Upper lobe of left lung (tissue), 6 donors: ENCODE results near the gene KDSR. TPM values are rescaled to one million over a fixed set of nuclear protein-coding genes. Genes with fewer than 3 reads are reported as not detected.

Experiments
- ATAC-seq, 2 donors: fragments of 200-7000 bp; cut with Tn5 transposase; one replicate each; pipeline ENCODE4 v1.9.1; 2022; ENCODE audit warnings: mild to moderate bottlenecking in 2 of 2, moderate library complexity in 2 of 2; ENCODE audit not compliant: low FRiP score in 2 of 2
- DNase-seq, 2 donors: peaks; one replicate each; pipeline ENCODE4 v3.0.0-alpha.2; 2019 to 2020
- H3K27ac ChIP-seq, 4 donors: fragments of 200-600 bp; sonication (generic); one replicate each; pipeline ENCODE4 v1.5.1; 2016 to 2019
- H3K27me3 ChIP-seq, 4 donors: fragments of 200-600 bp; sonication (generic); one replicate each; pipeline ENCODE4 v1.5.1; 2017 to 2019
- H3K36me3 ChIP-seq, 4 donors: fragments of 200-600 bp; sonication (generic); one replicate each; pipeline ENCODE4 v1.5.1; 2016 to 2019
- H3K4me1 ChIP-seq, 4 donors: fragments of 200-600 bp; sonication (generic); one replicate each; pipeline ENCODE4 v1.5.1; 2018 to 2019
- H3K4me3 ChIP-seq, 4 donors: fragments of 200-600 bp; sonication (generic); one replicate each; pipeline ENCODE4 v1.5.1; 2017 to 2019; ENCODE audit warnings: mild to moderate bottlenecking in 2 of 4, moderate library complexity in 1 of 4
- H3K9me3 ChIP-seq, 4 donors: fragments of 200-600 bp; sonication (generic); one replicate each; pipeline ENCODE4 v1.5.1; 2018 to 2019
- EP300 ChIP-seq, 4 donors: sonication (generic); formaldehyde crosslinking; IDR thresholded peaks; one replicate each; pipeline ENCODE4 v1.5.1; 2017; ENCODE audit warnings: antibody characterized with exemption in 4 of 4, control low read depth in 2 of 4
- POLR2A ChIP-seq, 4 donors: fragments of 450-650 bp; IDR thresholded peaks; one replicate each; pipeline ENCODE4 v1.5.1; 2016 to 2017; ENCODE audit warnings: antibody characterized with exemption in 4 of 4, mild to moderate bottlenecking in 2 of 4
- POLR2AphosphoS5 ChIP-seq, 2 donors: sonication (generic); formaldehyde crosslinking; IDR thresholded peaks; one replicate each; pipeline ENCODE4 v1.5.1; 2017; ENCODE audit warnings: antibody characterized with exemption in 2 of 2
- WGBS, 2 donors: methylation state at CpG; one replicate each; pipeline ENCODE4 v1.1.5; 2017 to 2018; 5-methylcytosine and 5-hydroxymethylcytosine counted together
- total RNA-seq, 6 donors: library from RNA; depleted of rRNA in 4 of 6; stranded (reverse); fragments of >200 nt in 4 of 6; gene quantifications; one replicate each; pipeline versions ENCODE4 v1.1.0 to v1.2.1, GENCODE V29; 2016 to 2021
- TF ChIP-seq, protein P1 (sequence below), 6 experiments: fragments of 450-650 bp in 4 of 6; fragments of 200-600 bp in 2 of 6; sonication (generic) in 2 of 6; IDR thresholded peaks; one replicate each; pipeline ENCODE4 v1.5.1; 2016 to 2019; ENCODE audit warnings: antibody characterized with exemption in 6 of 6
- donor health status: DM: no; HTN: no; CAD: no; lungs with moderate emphysema.
- donor health status: DM: no; HTN: yes; CAD: no; lungs with severe emphysema.

Gene KDSR
- total RNA-seq, 6 donors from 2014 or later: 26.2 to 68.8 (median 45.2) TPM

DNA sequence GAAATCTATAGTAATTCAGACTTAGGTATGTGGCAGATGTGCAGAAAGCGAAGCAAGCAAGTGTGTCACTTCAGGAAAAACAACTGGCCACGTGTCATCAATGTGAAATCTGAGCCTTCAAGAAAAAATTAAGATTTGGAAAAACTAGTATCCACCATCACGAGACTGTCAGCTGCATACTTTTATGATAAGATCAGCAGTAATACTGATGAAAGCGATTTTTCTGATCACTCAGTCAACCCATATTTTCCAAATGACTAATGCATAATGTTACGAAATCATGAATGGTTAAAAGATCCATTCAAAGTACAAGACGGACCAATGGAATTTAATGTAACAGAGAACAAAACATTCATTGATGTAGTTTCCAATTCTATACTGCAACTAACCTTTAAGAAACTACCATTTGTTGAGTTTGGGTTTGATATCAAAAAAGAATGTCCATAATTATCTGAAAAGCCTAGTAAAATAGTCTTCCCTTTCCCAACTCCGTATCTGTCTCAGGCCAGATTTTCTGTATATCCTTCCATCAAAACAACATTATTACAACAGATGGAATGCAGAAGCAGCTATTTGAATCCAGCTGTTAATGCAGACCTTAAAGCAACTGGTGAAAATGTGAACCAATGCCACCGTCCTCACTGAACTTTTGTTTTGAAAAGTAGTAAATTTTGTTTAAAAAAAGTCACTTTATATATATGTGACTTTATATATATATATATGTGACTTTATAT lies 30.5 kb downstream of the KDSR start:
- ATAC-seq: peak in 1 of 2 donors; percentile 81

DNA sequence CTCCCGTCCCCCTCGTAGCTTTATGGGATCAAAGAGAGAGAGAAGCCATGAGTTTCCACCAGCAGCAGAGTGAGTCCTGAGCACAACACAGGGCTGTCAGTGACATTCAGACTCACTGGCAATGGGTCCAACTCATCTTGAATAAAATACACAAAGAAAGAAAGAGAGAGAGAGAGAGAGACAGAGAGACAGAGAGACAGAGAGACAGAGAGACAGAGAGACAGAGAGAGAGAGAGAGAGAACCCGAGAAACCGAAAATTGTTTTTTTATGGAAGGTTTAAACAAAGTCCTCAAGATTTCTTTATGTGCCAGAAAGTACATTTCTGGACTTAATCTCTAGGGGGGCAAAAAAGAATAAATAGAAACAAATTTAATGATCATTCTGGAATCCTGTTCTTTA lies 35.9 kb downstream of the KDSR start:
- Histone ChIP-seq H3K27me3 (no peaks in the 10 kb centered on the region), H3K4me1 (no peaks in the 10 kb centered on the region), H3K27ac (no peak overlapping the region), H3K36me3 (peaks cover 7 to 58% (median 37%) of the 10 kb centered on the region in 4 donors), H3K9me3 (no peaks in the 10 kb centered on the region), H3K4me3 (no peak overlapping the region)
- TF ChIP-seq, protein P1, sequence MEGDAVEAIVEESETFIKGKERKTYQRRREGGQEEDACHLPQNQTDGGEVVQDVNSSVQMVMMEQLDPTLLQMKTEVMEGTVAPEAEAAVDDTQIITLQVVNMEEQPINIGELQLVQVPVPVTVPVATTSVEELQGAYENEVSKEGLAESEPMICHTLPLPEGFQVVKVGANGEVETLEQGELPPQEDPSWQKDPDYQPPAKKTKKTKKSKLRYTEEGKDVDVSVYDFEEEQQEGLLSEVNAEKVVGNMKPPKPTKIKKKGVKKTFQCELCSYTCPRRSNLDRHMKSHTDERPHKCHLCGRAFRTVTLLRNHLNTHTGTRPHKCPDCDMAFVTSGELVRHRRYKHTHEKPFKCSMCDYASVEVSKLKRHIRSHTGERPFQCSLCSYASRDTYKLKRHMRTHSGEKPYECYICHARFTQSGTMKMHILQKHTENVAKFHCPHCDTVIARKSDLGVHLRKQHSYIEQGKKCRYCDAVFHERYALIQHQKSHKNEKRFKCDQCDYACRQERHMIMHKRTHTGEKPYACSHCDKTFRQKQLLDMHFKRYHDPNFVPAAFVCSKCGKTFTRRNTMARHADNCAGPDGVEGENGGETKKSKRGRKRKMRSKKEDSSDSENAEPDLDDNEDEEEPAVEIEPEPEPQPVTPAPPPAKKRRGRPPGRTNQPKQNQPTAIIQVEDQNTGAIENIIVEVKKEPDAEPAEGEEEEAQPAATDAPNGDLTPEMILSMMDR (IDR thresholded peaks at IDR 0.05): no peak
- TF ChIP-seq POLR2AphosphoS5 (IDR thresholded peaks at IDR 0.05) (no peak), POLR2A (IDR thresholded peaks at IDR 0.05) (no peak), EP300 (IDR thresholded peaks at IDR 0.05) (no peak)
- ATAC-seq (no peak), DNase-seq (no peak)
- 91 to 98% methylated on average over 4 of the region's 4 CpGs for WGBS, 2 donors

More for the DNA sequence above, 30.5 kb downstream of the KDSR start:
- H3K36me3 ChIP-seq: peaks cover 4 to 88% (median 38%) of the 10 kb centered on the region in 4 donors
- H3K27me3 ChIP-seq: no peaks in the 10 kb centered on the region
- no peak for DNase-seq
- WGBS, 2 donors: 67 to 71% methylated on average over 8 of the region's 8 CpGs
- H3K4me1 ChIP-seq: no peaks in the 10 kb centered on the region
- H3K4me3 ChIP-seq: no peak overlapping the region
- H3K27ac ChIP-seq: peak overlapping the region in 2 of 4 donors; percentile 27 to 50
- no peaks in the 10 kb centered on the region for H3K9me3 ChIP-seq
- TF ChIP-seq POLR2AphosphoS5 (IDR thresholded peaks at IDR 0.05) (no peak), POLR2A (IDR thresholded peaks at IDR 0.05) (no peak), EP300 (IDR thresholded peaks at IDR 0.05) (peak in 1 of 4 donors; percentile 2)
- TF ChIP-seq, protein P1 (IDR thresholded peaks at IDR 0.05): no peak

DNA sequence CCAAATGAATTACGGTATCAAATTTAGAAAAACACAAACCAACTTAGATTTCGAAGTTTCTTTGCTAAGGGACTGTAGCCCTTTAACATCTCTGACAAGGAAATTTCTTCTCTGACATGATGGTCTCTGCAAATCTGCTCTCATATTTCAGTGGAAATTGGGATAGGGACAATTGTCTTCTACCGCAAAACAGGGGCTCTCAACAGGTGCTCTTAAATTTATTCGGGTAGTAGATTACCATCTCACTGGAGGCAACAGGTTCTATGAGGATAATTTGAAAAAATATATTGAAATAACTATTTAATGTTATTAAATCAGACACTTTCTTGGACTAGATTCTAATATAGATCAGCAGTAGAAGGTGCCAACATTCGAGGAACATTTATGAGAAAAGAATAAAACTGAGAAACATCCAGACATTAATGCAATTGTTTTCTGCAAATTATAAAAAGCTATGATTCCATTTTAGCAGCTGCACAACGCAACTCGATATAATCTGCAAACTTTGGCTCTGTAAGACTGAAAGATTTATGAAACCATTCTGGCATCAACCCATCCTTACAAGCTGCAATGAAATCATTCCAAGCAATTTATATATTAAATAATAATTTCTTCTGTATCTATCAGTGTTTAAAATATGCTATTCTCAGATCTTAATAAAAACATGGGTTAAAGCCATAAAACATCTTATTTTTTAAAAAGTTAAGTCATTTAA lies 37.4 kb downstream of the KDSR start:
- no peaks in the 10 kb centered on the region for H3K4me1 ChIP-seq
- no peaks in the 10 kb centered on the region for H3K27me3 ChIP-seq
- H3K9me3 ChIP-seq: no peaks in the 10 kb centered on the region
- no peak for TF ChIP-seq POLR2A (IDR thresholded peaks at IDR 0.05)
- TF ChIP-seq, protein P1 (IDR thresholded peaks at IDR 0.05): no peak
- no peak for TF ChIP-seq POLR2AphosphoS5 (IDR thresholded peaks at IDR 0.05)
- no peak for TF ChIP-seq EP300 (IDR thresholded peaks at IDR 0.05)
- no peak overlapping the region for H3K27ac ChIP-seq
- WGBS, 2 donors: 85 to 89% methylated on average over 7 of the region's 7 CpGs
- ATAC-seq: no peak
- H3K36me3 ChIP-seq: peaks cover 7 to 43% (median 28%) of the 10 kb centered on the region in 4 donors
- H3K4me3 ChIP-seq: no peak overlapping the region
- no peak for DNase-seq

DNA sequence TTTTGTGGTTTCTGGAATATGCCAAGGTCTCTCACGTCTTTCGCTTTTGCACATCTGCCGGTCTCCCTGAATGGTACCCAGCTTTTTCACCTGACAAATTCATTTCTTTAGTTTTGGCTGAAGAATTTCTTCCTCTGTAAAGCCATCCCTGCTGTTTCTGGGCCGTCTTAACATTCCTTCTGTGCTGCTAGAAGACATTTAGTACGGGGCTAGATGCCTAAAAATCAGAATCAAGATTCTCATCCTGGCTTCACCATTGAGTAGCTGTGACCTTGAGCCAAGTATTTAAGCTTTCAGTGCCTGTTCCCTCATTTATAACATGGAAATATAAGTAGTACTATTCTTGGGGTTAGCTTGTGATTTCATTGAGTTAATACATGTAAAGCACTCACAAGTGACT lies 41.0 kb downstream of the KDSR start:
- TF ChIP-seq POLR2A (IDR thresholded peaks at IDR 0.05) (no peak), POLR2AphosphoS5 (IDR thresholded peaks at IDR 0.05) (no peak), EP300 (IDR thresholded peaks at IDR 0.05) (no peak)
- TF ChIP-seq, protein P1 (IDR thresholded peaks at IDR 0.05): no peak
- WGBS, 2 donors: 83 to 87% methylated on average over 5 of the region's 5 CpGs

More for the DNA sequence above, 41.0 kb downstream of the KDSR start:
- no peak overlapping the region for H3K27ac ChIP-seq
- no peaks in the 10 kb centered on the region for H3K27me3 ChIP-seq
- peaks cover 0 to 10% (median 3%) of the 10 kb centered on the region in 4 donors for H3K36me3 ChIP-seq
- no peak for ATAC-seq
- H3K9me3 ChIP-seq: no peaks in the 10 kb centered on the region
- DNase-seq: no peak
- H3K4me1 ChIP-seq: peaks cover 5 to 12% (median 8%) of the 10 kb centered on the region in 4 donors
- no peak overlapping the region for H3K4me3 ChIP-seq
